Epithelial cell of esophagus (primary cell): Measurements from ENCODE around the gene CDH4.

Source experiments
- DNase-seq: peaks from one replicate; pipeline ENCODE4 v3.0.0; 2010; ENCODE audit warnings: low read depth
- H3K4me3 ChIP-seq: 2 replicates; pipeline ENCODE4 v1.5.1; 2011; ENCODE audit warnings: mild to moderate bottlenecking, low read length, control low read depth
- TF ChIP-seq, protein P1 (sequence below): IDR thresholded peaks from 2 replicates; pipeline ENCODE4 v1.5.1; 2011; ENCODE audit warnings: low read depth, mild to moderate bottlenecking, low read length, control low read depth, inconsistent platforms; ENCODE audit not compliant: insufficient read depth; ENCODE audit errors: missing control alignments

The CDH4 gene

DNA sequence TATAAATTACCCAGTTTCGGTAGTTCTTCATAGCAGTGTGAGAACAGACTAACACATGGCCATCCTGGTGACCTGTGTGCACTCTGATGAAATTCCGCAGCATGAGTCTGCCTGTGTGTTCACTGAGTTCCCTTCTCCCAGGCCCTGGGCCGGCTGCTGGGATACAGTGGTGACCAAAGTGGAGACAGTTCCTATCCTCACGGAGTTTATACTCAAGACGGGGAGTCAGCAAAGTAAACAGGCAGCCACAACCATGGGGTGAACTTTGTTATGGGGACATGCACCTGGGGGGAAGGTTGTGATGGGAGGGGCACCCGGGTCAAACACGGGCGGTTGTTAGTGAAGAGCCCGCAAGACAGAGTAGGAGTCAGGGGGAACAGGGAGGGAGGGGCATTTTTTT lies 202.0 kb downstream of the CDH4 start:
- no peak overlapping the region for H3K4me3 ChIP-seq
- no peak for DNase-seq
- TF ChIP-seq, protein P1, sequence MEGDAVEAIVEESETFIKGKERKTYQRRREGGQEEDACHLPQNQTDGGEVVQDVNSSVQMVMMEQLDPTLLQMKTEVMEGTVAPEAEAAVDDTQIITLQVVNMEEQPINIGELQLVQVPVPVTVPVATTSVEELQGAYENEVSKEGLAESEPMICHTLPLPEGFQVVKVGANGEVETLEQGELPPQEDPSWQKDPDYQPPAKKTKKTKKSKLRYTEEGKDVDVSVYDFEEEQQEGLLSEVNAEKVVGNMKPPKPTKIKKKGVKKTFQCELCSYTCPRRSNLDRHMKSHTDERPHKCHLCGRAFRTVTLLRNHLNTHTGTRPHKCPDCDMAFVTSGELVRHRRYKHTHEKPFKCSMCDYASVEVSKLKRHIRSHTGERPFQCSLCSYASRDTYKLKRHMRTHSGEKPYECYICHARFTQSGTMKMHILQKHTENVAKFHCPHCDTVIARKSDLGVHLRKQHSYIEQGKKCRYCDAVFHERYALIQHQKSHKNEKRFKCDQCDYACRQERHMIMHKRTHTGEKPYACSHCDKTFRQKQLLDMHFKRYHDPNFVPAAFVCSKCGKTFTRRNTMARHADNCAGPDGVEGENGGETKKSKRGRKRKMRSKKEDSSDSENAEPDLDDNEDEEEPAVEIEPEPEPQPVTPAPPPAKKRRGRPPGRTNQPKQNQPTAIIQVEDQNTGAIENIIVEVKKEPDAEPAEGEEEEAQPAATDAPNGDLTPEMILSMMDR = no peak

DNA sequence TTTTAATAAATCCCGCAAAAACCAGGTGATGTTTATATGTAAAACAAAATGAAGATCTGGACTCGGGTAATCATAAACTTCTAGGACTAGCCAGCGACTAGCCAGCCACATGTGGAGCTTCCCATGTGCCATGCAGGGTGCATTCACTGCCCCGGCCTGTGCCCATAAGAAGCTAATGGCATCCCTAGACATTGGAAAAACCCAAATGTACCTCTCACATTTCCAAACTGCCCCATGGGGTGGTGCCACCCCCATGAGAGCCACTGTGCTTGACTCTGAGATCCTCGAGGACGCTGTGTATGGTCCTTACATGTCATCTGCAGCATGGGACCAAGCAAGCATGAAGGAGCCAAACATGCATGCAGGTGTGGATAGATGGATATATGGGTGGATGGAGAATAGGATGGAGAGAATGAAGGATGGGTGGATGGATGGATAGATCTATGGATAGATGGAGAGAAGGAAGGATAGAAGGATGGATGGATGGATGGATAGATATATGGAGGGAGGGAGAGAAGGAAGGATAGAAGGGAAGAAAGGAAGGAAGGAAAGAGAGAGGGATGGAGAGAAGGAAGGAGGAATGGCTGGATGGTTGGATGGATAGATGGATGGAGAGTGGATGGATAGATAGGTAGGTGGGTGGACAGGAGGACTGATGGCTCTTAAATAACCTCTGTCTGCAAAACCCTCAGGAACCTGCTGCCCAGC lies 203.6 kb downstream of the CDH4 start:
- DNase-seq = no peak
- H3K4me3 ChIP-seq = no peak overlapping the region
- TF ChIP-seq, protein P1 = no peak

DNA sequence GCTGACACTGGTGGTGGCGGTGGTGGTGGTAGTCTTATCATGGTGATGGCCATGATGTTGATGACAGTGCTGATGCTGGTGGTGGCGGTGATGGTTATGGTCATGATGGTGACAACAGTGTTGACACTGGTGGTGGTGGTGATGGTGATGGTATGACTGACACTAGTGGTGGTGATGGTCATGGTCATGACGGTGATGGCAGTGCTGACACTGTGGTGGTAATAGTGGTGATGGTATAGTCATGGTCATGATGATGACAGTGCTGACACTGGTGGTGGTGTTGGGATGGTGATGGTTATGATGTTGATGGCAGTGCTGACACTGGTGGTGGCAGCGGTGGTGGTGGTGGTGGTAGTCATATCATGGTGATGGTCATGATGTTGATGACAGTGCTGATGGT lies 205.7 kb downstream of the CDH4 start:
- no peak overlapping the region for H3K4me3 ChIP-seq
- TF ChIP-seq, protein P1 = no peak
- DNase-seq = no peak

DNA sequence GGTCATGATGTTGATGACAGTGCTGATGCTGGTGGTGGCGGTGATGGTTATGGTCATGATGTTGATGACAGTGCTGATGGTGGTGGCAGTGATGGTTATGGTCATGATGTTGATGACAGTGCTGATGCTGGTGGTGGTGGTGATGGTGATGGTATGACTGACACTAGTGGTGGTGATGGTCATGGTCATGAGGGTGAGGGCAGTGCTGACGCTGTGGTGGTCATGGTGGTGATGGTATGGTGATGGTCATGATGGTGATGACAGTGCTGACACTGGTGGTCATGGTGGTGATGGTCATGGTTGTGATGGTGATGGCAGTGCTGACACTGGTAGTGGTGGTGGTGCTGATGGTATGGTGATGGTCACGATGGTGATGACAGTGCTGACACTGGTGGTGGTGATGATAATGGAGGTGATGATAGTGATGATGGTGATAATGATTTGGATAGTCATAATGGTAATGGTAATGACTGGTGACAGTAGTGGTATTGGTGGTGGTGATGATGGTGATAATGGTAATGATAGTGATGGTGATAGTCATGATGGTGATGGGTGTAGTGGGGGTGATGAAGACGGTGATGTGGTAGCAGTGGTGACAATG lies 206.2 kb downstream of the CDH4 start:
- DNase-seq = no peak
- TF ChIP-seq, protein P1 = no peak
- H3K4me3 ChIP-seq = no peak overlapping the region

DNA sequence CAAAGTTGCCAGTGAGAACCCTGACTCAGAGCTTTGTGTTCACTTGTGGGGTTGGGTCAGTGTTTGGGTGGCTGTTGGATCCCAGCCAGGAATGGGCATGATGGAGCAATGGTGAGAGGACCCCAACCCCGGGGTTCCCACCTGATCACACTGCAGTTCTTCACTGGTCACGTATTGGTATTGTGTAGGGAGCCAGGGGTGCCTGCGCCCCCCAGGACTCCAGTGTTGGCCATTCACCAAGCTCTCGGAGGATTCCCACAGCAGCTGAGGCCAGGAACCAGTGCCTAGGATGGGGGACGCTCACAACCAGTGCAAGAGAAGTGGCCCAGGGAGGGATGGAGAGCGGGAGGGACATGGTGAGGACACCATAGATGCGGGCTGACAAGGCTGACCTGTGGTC lies 207.2 kb downstream of the CDH4 start:
- DNase-seq = no peak
- TF ChIP-seq, protein P1 = no peak
- no peak overlapping the region for H3K4me3 ChIP-seq

DNA sequence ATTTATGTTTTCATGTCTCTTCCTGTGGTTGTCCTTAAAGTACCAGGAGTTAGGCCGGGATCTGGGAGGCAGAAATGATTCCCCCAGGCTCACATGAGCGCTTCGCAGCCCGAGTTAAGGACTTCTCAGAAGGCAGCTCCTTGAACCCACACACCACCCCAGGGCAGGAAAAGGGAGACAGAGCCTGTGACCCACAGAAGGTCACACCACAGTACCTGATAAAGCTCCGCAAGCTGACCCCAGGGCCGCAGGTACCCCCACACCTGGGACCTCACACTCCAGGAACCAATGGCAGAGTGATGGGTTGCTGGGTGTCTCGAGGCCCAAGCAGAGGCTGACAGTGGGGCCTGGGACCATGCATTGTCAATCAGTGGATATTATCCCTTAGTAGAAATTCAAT lies 207.6 kb downstream of the CDH4 start:
- TF ChIP-seq, protein P1 = no peak
- no peak overlapping the region for H3K4me3 ChIP-seq
- DNase-seq = no peak
